ENCODE measurements around the gene SYNPR.

DNA sequence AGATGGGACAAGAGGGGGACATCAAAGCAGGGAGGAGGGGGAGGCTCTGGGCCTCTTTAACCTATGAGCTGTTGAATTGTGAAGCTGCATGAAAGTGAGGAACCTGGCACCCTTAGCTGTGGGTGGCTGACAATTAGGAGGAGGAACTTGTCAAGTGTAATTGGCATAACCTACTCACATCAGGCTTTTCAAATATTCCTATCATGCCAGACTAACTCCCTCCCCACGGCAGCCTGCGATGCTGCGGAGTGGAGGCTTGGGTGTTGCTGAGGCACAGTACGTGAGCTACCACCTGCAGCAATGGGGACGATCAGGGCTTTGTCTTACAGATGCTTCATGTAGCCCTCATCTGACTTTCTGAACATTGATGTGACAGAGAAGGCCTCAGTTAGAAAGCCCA is 193.7 kb downstream of the SYNPR start:
- TF ChIP-seq ZFP30 (CRISPR knock-in tag; IDR thresholded peaks at IDR 0.05): no peak
- TF ChIP-seq, protein P1, sequence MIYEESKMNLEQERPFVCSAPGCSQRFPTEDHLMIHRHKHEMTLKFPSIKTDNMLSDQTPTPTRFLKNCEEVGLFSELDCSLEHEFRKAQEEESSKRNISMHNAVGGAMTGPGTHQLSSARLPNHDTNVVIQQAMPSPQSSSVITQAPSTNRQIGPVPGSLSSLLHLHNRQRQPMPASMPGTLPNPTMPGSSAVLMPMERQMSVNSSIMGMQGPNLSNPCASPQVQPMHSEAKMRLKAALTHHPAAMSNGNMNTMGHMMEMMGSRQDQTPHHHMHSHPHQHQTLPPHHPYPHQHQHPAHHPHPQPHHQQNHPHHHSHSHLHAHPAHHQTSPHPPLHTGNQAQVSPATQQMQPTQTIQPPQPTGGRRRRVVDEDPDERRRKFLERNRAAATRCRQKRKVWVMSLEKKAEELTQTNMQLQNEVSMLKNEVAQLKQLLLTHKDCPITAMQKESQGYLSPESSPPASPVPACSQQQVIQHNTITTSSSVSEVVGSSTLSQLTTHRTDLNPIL (CRISPR knock-in tag; IDR thresholded peaks at IDR 0.05; ENCODE audit: low read depth): no peak
- TF ChIP-seq ISL1 (CRISPR knock-in tag; IDR thresholded peaks at IDR 0.05): no peak
- TF ChIP-seq CSDC2 (CRISPR knock-in tag; IDR thresholded peaks at IDR 0.05): no peak
- TF ChIP-seq ARNTL (CRISPR knock-in tag; IDR thresholded peaks at IDR 0.05; ENCODE audit: borderline replicate concordance, low read depth): no peak
- TF ChIP-seq ZNF565 (CRISPR knock-in tag; conservative IDR thresholded peaks at IDR 0.05; ENCODE audit: low read depth): no peak
- TF ChIP-seq, protein P2, sequence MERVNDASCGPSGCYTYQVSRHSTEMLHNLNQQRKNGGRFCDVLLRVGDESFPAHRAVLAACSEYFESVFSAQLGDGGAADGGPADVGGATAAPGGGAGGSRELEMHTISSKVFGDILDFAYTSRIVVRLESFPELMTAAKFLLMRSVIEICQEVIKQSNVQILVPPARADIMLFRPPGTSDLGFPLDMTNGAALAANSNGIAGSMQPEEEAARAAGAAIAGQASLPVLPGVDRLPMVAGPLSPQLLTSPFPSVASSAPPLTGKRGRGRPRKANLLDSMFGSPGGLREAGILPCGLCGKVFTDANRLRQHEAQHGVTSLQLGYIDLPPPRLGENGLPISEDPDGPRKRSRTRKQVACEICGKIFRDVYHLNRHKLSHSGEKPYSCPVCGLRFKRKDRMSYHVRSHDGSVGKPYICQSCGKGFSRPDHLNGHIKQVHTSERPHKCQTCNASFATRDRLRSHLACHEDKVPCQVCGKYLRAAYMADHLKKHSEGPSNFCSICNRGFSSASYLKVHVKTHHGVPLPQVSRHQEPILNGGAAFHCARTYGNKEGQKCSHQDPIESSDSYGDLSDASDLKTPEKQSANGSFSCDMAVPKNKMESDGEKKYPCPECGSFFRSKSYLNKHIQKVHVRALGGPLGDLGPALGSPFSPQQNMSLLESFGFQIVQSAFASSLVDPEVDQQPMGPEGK (CRISPR knock-in tag; IDR thresholded peaks at IDR 0.05; ENCODE audit: borderline replicate concordance): no peak
- TF ChIP-seq, protein P3, sequence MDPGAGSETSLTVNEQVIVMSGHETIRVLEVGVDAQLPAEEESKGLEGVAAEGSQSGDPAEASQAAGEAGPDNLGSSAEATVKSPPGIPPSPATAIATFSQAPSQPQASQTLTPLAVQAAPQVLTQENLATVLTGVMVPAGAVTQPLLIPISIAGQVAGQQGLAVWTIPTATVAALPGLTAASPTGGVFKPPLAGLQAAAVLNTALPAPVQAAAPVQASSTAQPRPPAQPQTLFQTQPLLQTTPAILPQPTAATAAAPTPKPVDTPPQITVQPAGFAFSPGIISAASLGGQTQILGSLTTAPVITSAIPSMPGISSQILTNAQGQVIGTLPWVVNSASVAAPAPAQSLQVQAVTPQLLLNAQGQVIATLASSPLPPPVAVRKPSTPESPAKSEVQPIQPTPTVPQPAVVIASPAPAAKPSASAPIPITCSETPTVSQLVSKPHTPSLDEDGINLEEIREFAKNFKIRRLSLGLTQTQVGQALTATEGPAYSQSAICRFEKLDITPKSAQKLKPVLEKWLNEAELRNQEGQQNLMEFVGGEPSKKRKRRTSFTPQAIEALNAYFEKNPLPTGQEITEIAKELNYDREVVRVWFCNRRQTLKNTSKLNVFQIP (CRISPR knock-in tag; IDR thresholded peaks at IDR 0.05; ENCODE audit: borderline replicate concordance, low read depth): no peak
- no peak for TF ChIP-seq ZNF70 (CRISPR knock-in tag; IDR thresholded peaks at IDR 0.05)
- TF ChIP-seq ZNF8 (CRISPR knock-in tag; IDR thresholded peaks at IDR 0.05): no peak

Measured in SK-N-SH treated with all-trans-retinoic acid at 6 μM for 48 hours (cell line).